AG10803 (cell line): ENCODE measurements around the gene TFEB.

Source experiments
- DNase-seq: peaks from one replicate; pipeline ENCODE4 v3.0.0; 2010; ENCODE audit warnings: low read depth
- H3K4me3 ChIP-seq: 2 replicates; pipeline ENCODE4 v1.5.1; 2011; ENCODE audit warnings: mild to moderate bottlenecking, low read length, control low read depth
- TF ChIP-seq, protein P1 (sequence below): conservative IDR thresholded peaks from 2 replicates; pipeline ENCODE4 v1.5.1; 2011; ENCODE audit warnings: mild to moderate bottlenecking, low read length, control low read depth, inconsistent platforms

The TFEB gene

GRCh38 chr6:41748542-41748941 lies 13.1 kb upstream of the TFEB start:
- no peak overlapping the region for H3K4me3 ChIP-seq
- DNase-seq = no peak
- TF ChIP-seq, protein P1, sequence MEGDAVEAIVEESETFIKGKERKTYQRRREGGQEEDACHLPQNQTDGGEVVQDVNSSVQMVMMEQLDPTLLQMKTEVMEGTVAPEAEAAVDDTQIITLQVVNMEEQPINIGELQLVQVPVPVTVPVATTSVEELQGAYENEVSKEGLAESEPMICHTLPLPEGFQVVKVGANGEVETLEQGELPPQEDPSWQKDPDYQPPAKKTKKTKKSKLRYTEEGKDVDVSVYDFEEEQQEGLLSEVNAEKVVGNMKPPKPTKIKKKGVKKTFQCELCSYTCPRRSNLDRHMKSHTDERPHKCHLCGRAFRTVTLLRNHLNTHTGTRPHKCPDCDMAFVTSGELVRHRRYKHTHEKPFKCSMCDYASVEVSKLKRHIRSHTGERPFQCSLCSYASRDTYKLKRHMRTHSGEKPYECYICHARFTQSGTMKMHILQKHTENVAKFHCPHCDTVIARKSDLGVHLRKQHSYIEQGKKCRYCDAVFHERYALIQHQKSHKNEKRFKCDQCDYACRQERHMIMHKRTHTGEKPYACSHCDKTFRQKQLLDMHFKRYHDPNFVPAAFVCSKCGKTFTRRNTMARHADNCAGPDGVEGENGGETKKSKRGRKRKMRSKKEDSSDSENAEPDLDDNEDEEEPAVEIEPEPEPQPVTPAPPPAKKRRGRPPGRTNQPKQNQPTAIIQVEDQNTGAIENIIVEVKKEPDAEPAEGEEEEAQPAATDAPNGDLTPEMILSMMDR = no peak

- H3K4me3 ChIP-seq = no peak overlapping the region
- no peak for DNase-seq
- TF ChIP-seq, protein P1 = no peak
Measured at GRCh38 chr6:41748102-41748477, 12.7 kb upstream of the TFEB start.

GRCh38 chr6:41747256-41748101 lies 12.1 kb upstream of the TFEB start, which contains the start of gene PGC:
Gene PGC (minus strand): TSS chr6:41747397. CDS start chr6:41747334, 63 bp downstream.
- H3K4me3 ChIP-seq = no peak within 1 kb of the TSS
- TF ChIP-seq, protein P1 = no peak
- DNase-seq = no peak

- no peak overlapping the region for H3K4me3 ChIP-seq
- DNase-seq = no peak
- TF ChIP-seq, protein P1 = no peak
Measured at GRCh38 chr6:41746107-41746506, 10.7 kb upstream of the TFEB start.

GRCh38 chr6:41744236-41744787 lies 8.9 kb upstream of the TFEB start:
- H3K4me3 ChIP-seq = no peak overlapping the region

DNA sequence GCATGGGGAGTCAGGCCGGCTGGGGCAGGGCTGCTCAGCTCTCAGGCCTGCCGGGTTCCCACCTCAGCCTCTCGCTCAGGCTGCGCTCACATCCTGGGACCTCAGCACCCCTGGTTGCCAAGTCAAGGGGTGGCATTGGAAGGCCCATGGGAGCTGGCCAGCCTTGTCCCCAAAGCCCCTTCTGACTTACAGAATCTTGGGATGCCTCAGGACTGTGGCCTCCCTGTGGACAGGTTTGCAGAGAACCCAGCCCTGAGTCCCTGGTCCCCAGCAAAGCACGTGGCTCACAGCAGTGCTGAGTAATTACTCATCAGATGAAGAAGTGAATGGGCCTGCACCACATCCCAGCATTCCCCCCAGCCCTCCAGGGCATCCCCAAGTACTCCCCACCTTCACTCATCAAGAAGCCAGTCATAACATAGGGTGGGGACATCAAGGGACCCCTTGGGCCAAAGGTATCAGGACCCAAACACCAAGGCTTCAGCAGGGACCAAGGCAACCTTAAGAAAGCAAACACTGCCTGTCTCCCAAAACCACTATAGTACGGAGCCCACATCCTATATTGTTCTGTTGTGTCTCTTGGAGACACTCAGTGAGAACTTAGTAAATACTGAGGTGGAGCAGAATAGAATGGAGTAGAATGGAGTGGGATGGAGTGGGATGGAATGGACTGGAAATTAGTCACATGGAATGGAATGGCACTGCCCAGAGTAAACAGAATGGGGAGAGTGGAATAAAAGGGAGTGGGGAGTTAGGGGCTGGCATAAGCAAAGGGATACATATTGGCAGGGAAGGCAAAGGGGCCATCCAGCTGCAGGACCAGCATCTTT lies 8.2 kb upstream of the TFEB start:
- H3K4me3 ChIP-seq = no peak overlapping the region
- no peak for DNase-seq
- TF ChIP-seq, protein P1 = no peak

More at GRCh38 chr6:41744236-41744787, 8.9 kb upstream of the TFEB start:
- TF ChIP-seq, protein P1 = no peak
- DNase-seq = no peak
